ENCODE measurements around the gene PRAF2.

Gene PRAF2

GRCh38 chrX:49071877-49072711 is 1.7 kb downstream of the PRAF2 start:
- DNase-seq, result no peak

- DNase-seq, result no peak
Observed at GRCh38 chrX:49070988-49071387, 2.8 kb downstream of the PRAF2 start.

GRCh38 chrX:49069038-49069437 is 4.8 kb downstream of the PRAF2 start:
- DNase-seq, result no peak

- DNase-seq, result no peak
Observed at GRCh38 chrX:49067285-49068120, 6.3 kb downstream of the PRAF2 start.

- DNase-seq, result no peak
Observed at GRCh38 chrX:49066690-49067089, 7.1 kb downstream of the PRAF2 start.

GRCh38 chrX:49066278-49066677 is 7.5 kb downstream of the PRAF2 start:
- no peak for DNase-seq

- no peak for DNase-seq
Observed at GRCh38 chrX:49064735-49065134, 9.1 kb downstream of the PRAF2 start.

- no peak for DNase-seq
Observed at GRCh38 chrX:49064303-49064702, 9.5 kb downstream of the PRAF2 start.

GRCh38 chrX:49063715-49064114 is 10.1 kb downstream of the PRAF2 start:
- DNase-seq, result no peak

- DNase-seq, result no peak
Observed at GRCh38 chrX:49061916-49062315, 11.9 kb downstream of the PRAF2 start.

GRCh38 chrX:49061490-49061889 is 12.3 kb downstream of the PRAF2 start:
- DNase-seq, result no peak

GRCh38 chrX:49060914-49061313 is 12.9 kb downstream of the PRAF2 start:
- no peak for DNase-seq

- DNase-seq, result no peak
Observed at GRCh38 chrX:49059681-49060085, 14.1 kb downstream of the PRAF2 start.

GRCh38 chrX:49059201-49059600 is 14.6 kb downstream of the PRAF2 start:
- no peak for DNase-seq

- no peak for DNase-seq
Observed at GRCh38 chrX:49058794-49059193, 15.0 kb downstream of the PRAF2 start, which contains the start of gene CCDC120. Gene CCDC120, plus strand, starts transcription at chrX:49058999. Its CDS starts 3,043 bp downstream, at chrX:49062042.

- DNase-seq, result no peak
Observed at GRCh38 chrX:49054073-49054762, 19.6 kb downstream of the PRAF2 start.

- DNase-seq, result peak; percentile 45 to 50
Observed at GRCh38 chrX:49053223-49054072, 20.4 kb downstream of the PRAF2 start.

- DNase-seq, result no peak
Observed at GRCh38 chrX:49043987-49044281, 29.9 kb downstream of the PRAF2 start.

GRCh38 chrX:49043220-49043986 is 30.4 kb downstream of the PRAF2 start, which contains the start of gene TFE3:
Gene TFE3, minus strand, starts transcription at chrX:49043357. Its CDS starts 131 bp downstream, at chrX:49043226.
- peak; percentile 93 to 95 for DNase-seq

GRCh38 chrX:49042581-49043219 is 31.1 kb downstream of the PRAF2 start:
- no peak for DNase-seq
